LNCaP clone FGC (cell line): ENCODE measurements around the gene PCDHB1.
A peak's percentile ranks its signal among the peaks of the same experiment; 100 is the strongest.

Source experiments
- DNase-seq: peaks from one replicate; pipeline ENCODE4 v3.0.0-alpha.2; 2011; ENCODE audit warnings: low read depth
- H3K4me3 ChIP-seq: 2 replicates; pipeline ENCODE4 v1.5.1; 2011; ENCODE audit warnings: mild to moderate bottlenecking, low read depth, low read length, control low read depth
- TF ChIP-seq, protein P1 (sequence below): IDR thresholded peaks from 2 replicates; pipeline ENCODE4 v1.5.1; 2012; ENCODE audit warnings: mild to moderate bottlenecking; ENCODE audit not compliant: control insufficient read depth, insufficient read depth; ENCODE audit errors: extremely low read depth

The PCDHB1 gene, protein sequence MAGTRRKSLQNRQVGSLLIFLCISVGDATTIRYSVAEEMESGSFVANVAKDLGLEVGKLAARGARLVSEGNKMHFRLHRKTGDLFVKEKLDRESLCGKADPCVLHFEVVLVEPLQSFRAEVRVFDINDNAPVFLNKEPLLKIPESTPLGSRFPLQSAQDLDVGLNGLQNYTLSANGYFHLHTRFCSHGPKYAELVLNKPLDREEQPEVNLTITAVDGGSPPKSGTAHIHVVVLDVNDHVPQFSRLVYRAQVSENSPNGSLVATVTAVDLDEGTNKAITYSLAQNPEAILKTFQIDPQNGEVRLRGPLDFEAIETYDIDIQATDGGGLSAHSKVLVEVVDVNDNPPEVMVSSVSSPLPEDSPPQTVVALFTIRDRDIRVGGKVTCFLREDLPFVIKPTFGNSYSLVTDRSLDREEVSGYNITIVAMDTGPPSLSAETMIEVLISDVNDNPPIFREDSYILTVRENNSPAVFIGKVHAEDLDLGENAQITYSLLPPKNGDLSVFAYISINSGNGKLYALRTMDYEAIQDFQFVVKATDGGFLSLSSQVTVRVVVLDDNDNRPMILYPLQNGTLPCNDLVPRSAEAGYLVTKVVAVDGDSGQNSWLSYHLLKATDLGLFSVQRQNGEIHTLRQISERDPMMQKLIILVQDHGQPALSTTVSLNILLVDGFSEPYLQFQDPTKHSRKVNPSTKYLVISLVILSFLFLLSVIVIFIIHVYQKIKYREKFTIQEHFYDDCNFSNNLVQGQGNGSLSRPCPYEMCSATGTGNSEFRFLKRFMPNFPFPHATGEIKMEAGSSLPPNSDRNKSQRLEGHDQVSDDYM

DNA sequence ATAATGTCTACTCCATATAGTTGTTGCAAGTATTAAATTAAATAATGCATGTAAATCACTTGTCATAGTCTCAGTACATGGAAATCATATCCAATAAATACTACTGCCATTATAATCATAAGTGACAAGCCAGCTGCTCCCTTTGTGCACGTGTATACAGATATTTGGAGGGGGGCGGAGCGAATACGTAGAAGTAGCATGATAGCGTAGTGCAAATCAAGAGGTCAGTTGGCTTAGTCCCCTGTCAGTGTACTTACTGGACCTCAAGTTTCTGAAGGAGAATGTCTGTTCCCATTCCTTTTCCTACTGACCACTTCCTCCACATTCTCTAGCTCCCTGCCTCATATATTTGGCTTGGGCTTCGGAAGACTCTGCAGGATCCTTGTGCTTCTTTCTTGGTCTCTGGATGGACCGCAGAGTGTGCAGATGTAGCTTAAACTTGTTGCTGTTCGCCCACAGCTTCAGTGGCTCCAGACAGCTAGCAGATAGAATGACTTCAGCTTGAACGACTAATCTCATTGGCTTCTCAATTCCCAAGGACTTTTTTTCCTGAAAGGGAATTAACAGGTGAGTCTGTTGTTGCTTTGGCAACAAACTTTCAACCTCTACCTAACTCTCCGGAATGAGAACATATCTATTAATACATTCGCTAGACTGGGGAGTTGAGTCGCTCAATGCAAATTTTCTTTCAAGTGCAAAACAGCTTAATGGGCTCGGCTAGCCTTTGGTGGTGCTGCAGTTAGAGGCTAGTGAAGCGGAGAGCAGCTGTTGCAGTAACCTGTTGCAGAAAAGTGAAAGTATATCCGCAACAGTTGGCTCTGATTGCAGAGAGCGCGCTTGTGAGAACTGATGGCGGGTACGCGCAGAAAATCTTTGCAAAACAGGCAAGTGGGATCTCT is at the start of gene PCDHB1:
Gene PCDHB1 (plus strand): TSS at position 753 of the 899 bp plus-strand sequence. CDS start 97 bp downstream, at position 850.
- DNase-seq, result no peak
- TF ChIP-seq, protein P1, sequence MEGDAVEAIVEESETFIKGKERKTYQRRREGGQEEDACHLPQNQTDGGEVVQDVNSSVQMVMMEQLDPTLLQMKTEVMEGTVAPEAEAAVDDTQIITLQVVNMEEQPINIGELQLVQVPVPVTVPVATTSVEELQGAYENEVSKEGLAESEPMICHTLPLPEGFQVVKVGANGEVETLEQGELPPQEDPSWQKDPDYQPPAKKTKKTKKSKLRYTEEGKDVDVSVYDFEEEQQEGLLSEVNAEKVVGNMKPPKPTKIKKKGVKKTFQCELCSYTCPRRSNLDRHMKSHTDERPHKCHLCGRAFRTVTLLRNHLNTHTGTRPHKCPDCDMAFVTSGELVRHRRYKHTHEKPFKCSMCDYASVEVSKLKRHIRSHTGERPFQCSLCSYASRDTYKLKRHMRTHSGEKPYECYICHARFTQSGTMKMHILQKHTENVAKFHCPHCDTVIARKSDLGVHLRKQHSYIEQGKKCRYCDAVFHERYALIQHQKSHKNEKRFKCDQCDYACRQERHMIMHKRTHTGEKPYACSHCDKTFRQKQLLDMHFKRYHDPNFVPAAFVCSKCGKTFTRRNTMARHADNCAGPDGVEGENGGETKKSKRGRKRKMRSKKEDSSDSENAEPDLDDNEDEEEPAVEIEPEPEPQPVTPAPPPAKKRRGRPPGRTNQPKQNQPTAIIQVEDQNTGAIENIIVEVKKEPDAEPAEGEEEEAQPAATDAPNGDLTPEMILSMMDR, result no peak
- peak within 1 kb of the TSS; percentile 29 for H3K4me3 ChIP-seq

DNA sequence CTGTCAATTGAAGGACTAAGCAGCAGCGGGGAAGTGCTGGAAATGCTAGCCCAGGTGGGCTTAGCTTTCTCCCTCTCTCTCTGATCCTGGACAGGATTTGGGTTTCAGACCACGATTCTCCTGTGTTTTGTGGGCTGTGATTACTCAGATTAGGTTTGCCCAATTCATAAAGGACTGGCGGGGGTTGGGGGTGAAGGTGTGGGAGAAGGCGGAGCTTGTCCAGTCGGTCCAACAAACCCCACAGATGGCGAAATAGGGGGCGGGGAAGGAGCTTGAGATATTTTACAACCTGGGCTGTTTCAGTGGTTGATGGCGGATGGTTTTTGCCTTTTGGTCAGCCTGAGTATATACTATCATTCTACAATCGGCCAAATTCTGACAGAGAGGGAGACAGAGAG is 49.7 kb upstream of the PCDHB1 start:
- no peak for DNase-seq
- no peak overlapping the region for H3K4me3 ChIP-seq
- TF ChIP-seq, protein P1, result no peak

DNA sequence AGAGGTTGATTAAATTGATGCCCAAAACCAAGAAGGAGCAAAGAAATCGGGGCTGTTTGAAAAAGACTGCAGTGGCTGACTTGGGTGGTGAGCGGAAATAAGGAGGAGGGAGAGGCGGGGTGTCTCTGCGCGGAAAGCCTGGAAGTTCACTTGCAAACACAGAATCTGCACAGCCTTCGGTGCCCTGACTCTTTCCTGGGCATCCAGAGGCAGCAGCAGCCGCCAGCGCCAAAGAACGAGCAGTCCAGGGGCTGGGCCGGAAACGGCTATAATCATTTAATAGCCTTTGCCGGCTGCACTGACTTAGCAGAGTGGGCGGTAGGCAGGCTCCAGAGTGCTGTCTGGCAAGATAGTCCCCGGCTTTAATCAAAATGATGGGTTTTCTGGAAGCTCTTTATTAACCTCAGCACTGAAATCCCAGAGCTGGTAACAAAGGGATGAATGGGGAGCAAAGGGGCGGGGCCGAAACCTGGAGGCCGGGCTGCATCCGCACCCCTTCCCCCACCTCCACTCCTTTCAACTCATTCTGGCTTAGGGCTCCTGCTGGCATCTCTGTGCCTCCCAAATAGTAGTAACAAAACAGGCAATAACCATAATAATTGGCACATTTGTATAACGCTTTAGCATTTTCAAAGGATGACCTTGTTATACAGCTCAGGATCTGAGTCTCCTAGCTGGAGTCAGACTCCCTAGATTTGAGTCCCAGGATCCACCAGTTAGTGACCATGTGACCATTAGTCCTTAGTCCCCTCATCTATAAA is 49.1 kb upstream of the PCDHB1 start:
- TF ChIP-seq, protein P1, result no peak
- H3K4me3 ChIP-seq, result no peak overlapping the region
- no peak for DNase-seq

DNA sequence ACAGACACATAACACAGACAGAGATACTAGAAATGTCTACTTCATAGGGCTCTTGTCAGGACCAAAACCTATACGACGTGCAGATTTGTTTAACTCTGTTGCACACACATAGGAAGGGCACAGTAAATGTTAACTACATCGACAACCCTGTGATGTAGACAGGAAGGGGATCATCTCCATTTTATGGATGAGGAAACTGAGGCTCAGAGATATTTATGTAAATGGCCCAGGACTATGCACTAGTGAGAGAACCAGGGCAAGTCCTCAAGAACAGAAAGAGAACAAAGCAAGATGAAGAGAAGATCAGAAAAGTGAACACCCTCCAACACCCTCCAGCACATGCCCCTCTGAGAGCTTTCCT is 48.6 kb upstream of the PCDHB1 start:
- TF ChIP-seq, protein P1, result no peak
- DNase-seq, result no peak
- no peak overlapping the region for H3K4me3 ChIP-seq

DNA sequence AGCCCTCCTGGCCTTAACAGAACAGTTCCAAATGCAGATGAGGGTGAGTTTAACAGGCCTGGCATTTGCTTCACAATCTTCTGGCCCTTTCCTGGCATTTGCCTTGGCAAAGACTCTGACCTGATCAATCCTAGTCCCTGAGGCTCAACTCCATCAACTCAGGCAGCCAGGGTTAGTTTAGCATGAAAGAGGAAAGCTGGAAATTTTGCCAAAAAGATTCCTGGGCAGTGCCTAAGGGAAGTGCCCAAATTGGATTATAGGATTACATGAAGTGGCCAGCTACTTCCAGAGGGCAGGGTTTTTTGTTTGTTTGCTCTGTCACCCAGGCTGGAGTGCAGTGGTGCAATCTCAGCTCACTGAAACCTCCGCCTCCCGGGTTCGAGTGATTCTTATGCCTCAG is 48.1 kb upstream of the PCDHB1 start:
- DNase-seq, result no peak
- no peak overlapping the region for H3K4me3 ChIP-seq
- TF ChIP-seq, protein P1, result no peak
